ENCODE data around the gene RET.

Gene RET

DNA sequence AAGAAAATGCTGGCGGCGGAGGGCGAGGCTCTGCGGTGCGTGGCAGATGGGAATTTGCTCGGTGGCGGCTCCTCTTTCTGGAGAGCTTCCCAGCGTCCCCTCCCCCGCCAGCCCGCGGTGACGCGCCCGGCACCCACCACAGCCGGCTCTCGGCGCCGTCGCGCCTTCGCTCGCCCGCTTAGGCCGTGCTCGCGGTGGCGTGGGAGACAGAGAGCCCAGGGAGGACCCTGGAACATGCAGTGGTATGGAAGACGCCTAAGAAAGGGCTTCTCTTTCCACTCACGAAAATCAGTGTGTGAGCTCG, 60.8 kb downstream of the RET start:
- H4K20me1 ChIP-seq (ENCODE audit: insufficient read depth, low read length), result peaks cover 16% of the 10 kb centered on the region; the same call in 1 of the 2 replicates
- peak overlapping the region; percentile 89 for H3K9ac ChIP-seq (ENCODE audit: low read depth, low read length)
- H3K79me2 ChIP-seq (ENCODE audit: insufficient read depth, low read length), result peaks cover 55% of the 10 kb centered on the region
- H3K36me3 ChIP-seq (ENCODE audit: insufficient read depth, low read length), result no peaks in the 10 kb centered on the region; the same call in 1 of the 2 replicates
- no peaks in the 10 kb centered on the region for H3K27me3 ChIP-seq (ENCODE audit: insufficient read depth, low read length, poor library complexity)
- peak; percentile 55 for ATAC-seq (ENCODE audit: insufficient read depth, low read depth)
- peak; percentile 71 for DNase-seq
- no peaks in the 10 kb centered on the region for H3K9me3 ChIP-seq (ENCODE audit: insufficient read depth, low read length, severe bottlenecking)
- H3K4me2 ChIP-seq (ENCODE audit: insufficient read depth, low read length), result peak overlapping the region; percentile 79
- no peak for TF ChIP-seq EZH2 (IDR thresholded peaks at IDR 0.05; ENCODE audit: borderline replicate concordance, low read depth, low read length, severe bottlenecking)
- TF ChIP-seq, protein P1, sequence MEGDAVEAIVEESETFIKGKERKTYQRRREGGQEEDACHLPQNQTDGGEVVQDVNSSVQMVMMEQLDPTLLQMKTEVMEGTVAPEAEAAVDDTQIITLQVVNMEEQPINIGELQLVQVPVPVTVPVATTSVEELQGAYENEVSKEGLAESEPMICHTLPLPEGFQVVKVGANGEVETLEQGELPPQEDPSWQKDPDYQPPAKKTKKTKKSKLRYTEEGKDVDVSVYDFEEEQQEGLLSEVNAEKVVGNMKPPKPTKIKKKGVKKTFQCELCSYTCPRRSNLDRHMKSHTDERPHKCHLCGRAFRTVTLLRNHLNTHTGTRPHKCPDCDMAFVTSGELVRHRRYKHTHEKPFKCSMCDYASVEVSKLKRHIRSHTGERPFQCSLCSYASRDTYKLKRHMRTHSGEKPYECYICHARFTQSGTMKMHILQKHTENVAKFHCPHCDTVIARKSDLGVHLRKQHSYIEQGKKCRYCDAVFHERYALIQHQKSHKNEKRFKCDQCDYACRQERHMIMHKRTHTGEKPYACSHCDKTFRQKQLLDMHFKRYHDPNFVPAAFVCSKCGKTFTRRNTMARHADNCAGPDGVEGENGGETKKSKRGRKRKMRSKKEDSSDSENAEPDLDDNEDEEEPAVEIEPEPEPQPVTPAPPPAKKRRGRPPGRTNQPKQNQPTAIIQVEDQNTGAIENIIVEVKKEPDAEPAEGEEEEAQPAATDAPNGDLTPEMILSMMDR (IDR thresholded peaks at IDR 0.05; ENCODE audit: borderline replicate concordance, extremely low read depth, low read length, poor library complexity, severe bottlenecking), result no peak
- peaks cover 45% of the 10 kb centered on the region for H3K4me1 ChIP-seq (ENCODE audit: insufficient read depth, low read length)
- peak overlapping the region; percentile 60 to 84; a peak in 3 of 4 replicates for H3K4me3 ChIP-seq (ENCODE audit: low read depth in 1 of 2, low read length in 2 of 2)
- H3K27ac ChIP-seq (ENCODE audit: low read length), result peak overlapping the region; percentile 91
- peak overlapping the region; percentile 80 for H2AFZ ChIP-seq (ENCODE audit: low read depth, low read length)

- peaks cover 60% of the 10 kb centered on the region for H3K79me2 ChIP-seq (ENCODE audit: insufficient read depth, low read length)
- peak within 1 kb of the TSS; percentile 79 for H3K4me2 ChIP-seq (ENCODE audit: insufficient read depth, low read length)
- H3K27ac ChIP-seq (ENCODE audit: low read length), result peak within 1 kb of the TSS; percentile 91
- peak within 1 kb of the TSS; percentile 89 for H3K9ac ChIP-seq (ENCODE audit: low read depth, low read length)
- H4K20me1 ChIP-seq (ENCODE audit: insufficient read depth, low read length), result peaks cover 21% of the 10 kb centered on the region; the same call in 1 of the 2 replicates
- H3K4me3 ChIP-seq (ENCODE audit: low read depth in 1 of 2, low read length in 2 of 2), result peak within 1 kb of the TSS; percentile 69 to 84
- peak; percentile 88 for DNase-seq
- no peaks in the 10 kb centered on the region for H3K27me3 ChIP-seq (ENCODE audit: insufficient read depth, low read length, poor library complexity)
- H3K4me1 ChIP-seq (ENCODE audit: insufficient read depth, low read length), result peaks cover 45% of the 10 kb centered on the region
- no peaks in the 10 kb centered on the region; the same call in 1 of the 2 replicates for H3K36me3 ChIP-seq (ENCODE audit: insufficient read depth, low read length)
- peak within 1 kb of the TSS; percentile 80 for H2AFZ ChIP-seq (ENCODE audit: low read depth, low read length)
- ATAC-seq (ENCODE audit: insufficient read depth, low read depth), result peak; percentile 71
- TF ChIP-seq EZH2 (IDR thresholded peaks at IDR 0.05; ENCODE audit: borderline replicate concordance, low read depth, low read length, severe bottlenecking), result no peak
- TF ChIP-seq, protein P1 (IDR thresholded peaks at IDR 0.05; ENCODE audit: borderline replicate concordance, extremely low read depth, low read length, poor library complexity, severe bottlenecking), result peak; percentile 2
- no peaks in the 10 kb centered on the region for H3K9me3 ChIP-seq (ENCODE audit: insufficient read depth, low read length, severe bottlenecking)
Measured at GRCh38 chr10:43138021-43138756, 61.3 kb downstream of the RET start, which contains the start of gene CSGALNACT2. Gene CSGALNACT2, plus strand, starts transcription at chr10:43138445. Its CDS starts 16,705 bp downstream, at chr10:43155150.

DNA sequence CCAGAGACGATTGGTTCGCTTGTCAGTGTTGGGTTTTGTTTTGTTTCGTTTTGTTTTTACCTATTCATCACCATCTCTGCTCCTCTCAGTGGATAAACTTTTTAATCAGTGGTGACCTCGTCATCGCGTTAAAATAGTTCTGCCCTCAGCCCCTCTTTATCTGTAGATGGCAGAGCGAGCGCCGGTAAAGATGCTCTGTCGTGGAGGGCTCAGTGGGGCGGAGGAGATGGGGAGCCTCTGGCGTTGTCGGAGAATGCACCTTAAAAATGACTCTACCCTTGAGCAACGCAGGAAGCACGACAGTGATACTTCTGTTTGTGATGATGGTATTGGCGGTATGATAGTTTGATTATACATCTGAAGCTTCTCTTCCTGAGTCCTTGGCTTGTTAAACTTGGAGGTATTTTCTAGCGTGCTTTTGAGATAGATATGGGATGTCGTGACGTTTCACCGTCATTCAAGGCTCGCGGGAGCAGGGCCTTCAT, 61.9 kb downstream of the RET start:
- Histone ChIP-seq H3K9me3 (ENCODE audit: insufficient read depth, low read length, severe bottlenecking) (no peaks in the 10 kb centered on the region), H3K4me1 (ENCODE audit: insufficient read depth, low read length) (peaks cover 45% of the 10 kb centered on the region), H3K9ac (ENCODE audit: low read depth, low read length) (peak overlapping the region; percentile 89), H3K27me3 (ENCODE audit: insufficient read depth, low read length, poor library complexity) (no peaks in the 10 kb centered on the region), H3K4me2 (ENCODE audit: insufficient read depth, low read length) (peak overlapping the region; percentile 79), H2AFZ (ENCODE audit: low read depth, low read length) (peak overlapping the region; percentile 74), H4K20me1 (ENCODE audit: insufficient read depth, low read length) (peaks cover 26% of the 10 kb centered on the region; the same call in 1 of the 2 replicates), H3K4me3 (ENCODE audit: low read depth in 1 of 2, low read length in 2 of 2) (peak overlapping the region; percentile 69 to 84), H3K27ac (ENCODE audit: low read length) (peak overlapping the region; percentile 82), H3K79me2 (ENCODE audit: insufficient read depth, low read length) (peaks cover 66% of the 10 kb centered on the region), H3K36me3 (ENCODE audit: insufficient read depth, low read length) (no peaks in the 10 kb centered on the region; the same call in 1 of the 2 replicates)
- TF ChIP-seq, protein P1 (IDR thresholded peaks at IDR 0.05; ENCODE audit: borderline replicate concordance, extremely low read depth, low read length, poor library complexity, severe bottlenecking), result peak; percentile 26
- no peak for TF ChIP-seq EZH2 (IDR thresholded peaks at IDR 0.05; ENCODE audit: borderline replicate concordance, low read depth, low read length, severe bottlenecking)
- DNase-seq, result peak; percentile 56
- ATAC-seq (ENCODE audit: insufficient read depth, low read depth), result peak; percentile 60

Data from DND-41 (cell line).